ENCODE results near the gene ZNF426. TPM values are rescaled to one million over a fixed set of nuclear protein-coding genes. Genes with fewer than 3 reads are reported as not detected.

ZNF426 gene
- total and polyA plus RNA-seq, 2 donors (not counting 3 experiments of a cell fraction or from before 2014, with no cell fraction given), result 2.4 to 16.1 TPM

- H3K9ac ChIP-seq (replicated peaks; ENCODE audit: extremely low read depth, insufficient read depth, low read length), result no peak overlapping the region
- H3K27ac ChIP-seq (ENCODE audit: insufficient read depth, low read depth, low read length), result no peak overlapping the region
- no peak for DNase-seq (ENCODE audit: low read depth, low spot score)
- dilution Hi-C loops (cut with MboI; ENCODE audit: extremely low pct_ligation_motif_present, low sequenced_read_pairs), result no loop called here
- no peaks in the 10 kb centered on the region for H3K4me1 ChIP-seq (ENCODE audit: control insufficient read depth, extremely low read depth, insufficient read depth, low read length)
- no peak for TF ChIP-seq MAX (IDR thresholded peaks at IDR 0.05; ENCODE audit: insufficient read depth, insufficient read length)
- TF ChIP-seq FOS (IDR thresholded peaks at IDR 0.05; ENCODE audit: borderline replicate concordance, insufficient read depth, low read length), result no peak
- no peak for TF ChIP-seq POLR2A (IDR thresholded peaks at IDR 0.05; ENCODE audit: low read depth, low read length)
- no peak for TF ChIP-seq CTCF (IDR thresholded peaks at IDR 0.05; ENCODE audit: extremely low read depth in 1 of 2, insufficient read depth in 1 of 2, low read depth in 1 of 2, low read length in 2 of 2)
- TF ChIP-seq EZH2 (IDR thresholded peaks at IDR 0.05; ENCODE audit: borderline replicate concordance, low read depth, low read length, severe bottlenecking), result no peak
- no peak for TF ChIP-seq POLR2AphosphoS5 (IDR thresholded peaks at IDR 0.05; ENCODE audit: insufficient read depth, low read depth, low read length)
- TF ChIP-seq GATA2 (IDR thresholded peaks at IDR 0.05; ENCODE audit: insufficient read depth, insufficient read length, low read depth, low read length), result no peak
- no peaks in the 10 kb centered on the region for H4K20me1 ChIP-seq (replicated peaks; ENCODE audit: control insufficient read depth, extremely low read depth, insufficient read depth, low read length)
- H3K9me3 ChIP-seq (replicated peaks; ENCODE audit: control insufficient read depth, insufficient read depth, low read length), result peaks cover 35% of the 10 kb centered on the region
- FAIRE-seq, result no peak
- peaks cover 34% of the 10 kb centered on the region for H3K79me2 ChIP-seq (ENCODE audit: control insufficient read depth, insufficient read depth, low read length)
- CTCF ChIA-PET, result no interaction called here
- intact Hi-C loops (cut with micrococcal nuclease), result loop anchor here (2.0 kb wide), 1 partner anchor 28 kb away; the partner anchor contains the start of gene ZNF426
- no peaks in the 10 kb centered on the region for H3K9me1 ChIP-seq (replicated peaks; ENCODE audit: control insufficient read depth, extremely low read depth, insufficient read depth, low read length)
- H3K4me2 ChIP-seq (ENCODE audit: insufficient read depth, low read length), result no peak overlapping the region
- H3K4me3 ChIP-seq (replicated peaks in 1 of 3; ENCODE audit: insufficient read depth in 1 of 3, low read depth in 1 of 3, low read length in 3 of 3), result no peak overlapping the region
- no peak overlapping the region for H2AFZ ChIP-seq (ENCODE audit: low read depth, low read length)
- peaks cover 20% of the 10 kb centered on the region in 2 experiments for H3K36me3 ChIP-seq (ENCODE audit: control insufficient read depth in 2 of 2, extremely low read depth in 1 of 2, insufficient read depth in 2 of 2, low read length in 2 of 2)
- no TSS peak for BruUV-seq (replicated peaks)
- POLR2A ChIA-PET, result no interaction called here
- H3K27me3 ChIP-seq (ENCODE audit: control insufficient read depth in 2 of 2, insufficient read depth in 2 of 2, low read length in 2 of 2), result no peaks in the 10 kb centered on the region
These were observed 28.3 kb upstream of the ZNF426 start for GRCh38 chr19:9566729-9567128.

Measured in endothelial cell of umbilical vein (primary cell).